SH-SY5Y (cell line): ENCODE results near the gene MAP1LC3A.

Source experiments
- GATA2 ChIP-seq: IDR thresholded peaks from 2 replicates; pipeline ENCODE4 v1.6.1; 2011; ENCODE audit warnings: mild to moderate bottlenecking, low read depth, low read length
- GATA3 ChIP-seq: IDR thresholded peaks from 2 replicates; pipeline ENCODE4 v1.6.1; 2011; ENCODE audit warnings: low read depth, mild to moderate bottlenecking, low read length, moderate library complexity

DNA sequence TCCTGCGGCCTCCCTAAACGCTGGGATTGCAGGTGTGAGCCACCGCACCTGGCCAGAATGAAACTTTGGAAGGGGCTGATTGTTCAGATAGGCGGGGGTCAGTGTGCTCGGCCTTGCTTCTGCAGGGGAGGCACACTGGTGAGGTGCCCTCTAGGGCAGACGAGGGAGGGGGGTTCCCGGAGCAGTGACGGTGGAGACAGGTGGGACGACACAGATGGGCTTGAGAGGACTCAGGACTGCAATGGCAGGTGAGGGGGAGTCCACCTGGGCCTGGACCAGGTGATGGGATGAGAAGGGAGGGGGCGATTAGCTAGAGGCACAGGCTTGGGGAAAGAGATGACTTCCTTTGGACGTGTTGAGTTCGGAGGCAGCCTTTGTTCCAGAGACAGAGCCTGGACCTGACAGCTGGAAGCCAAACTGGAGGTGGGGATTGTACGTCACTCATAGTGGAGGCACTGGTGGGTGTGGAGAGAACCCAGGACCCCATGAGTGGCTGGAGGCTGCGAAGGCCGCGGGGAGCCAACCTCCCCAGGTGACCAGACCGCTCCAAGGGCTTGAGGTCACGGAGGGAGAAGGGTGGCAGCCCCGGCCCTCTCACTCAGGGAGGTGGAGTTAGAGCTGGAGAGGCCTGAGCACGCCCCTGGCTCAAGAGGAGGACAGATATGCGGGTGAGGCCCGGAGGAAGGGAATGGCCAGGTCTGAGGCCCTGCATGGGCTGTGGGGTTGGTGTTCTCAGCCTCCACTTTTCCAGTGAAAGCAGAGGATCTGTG is 10.5 kb upstream of the MAP1LC3A start:
- no peak for TF ChIP-seq GATA2
- TF ChIP-seq GATA3, result no peak
